Measurements from ENCODE around the gene KRT13.

KRT13 gene

DNA sequence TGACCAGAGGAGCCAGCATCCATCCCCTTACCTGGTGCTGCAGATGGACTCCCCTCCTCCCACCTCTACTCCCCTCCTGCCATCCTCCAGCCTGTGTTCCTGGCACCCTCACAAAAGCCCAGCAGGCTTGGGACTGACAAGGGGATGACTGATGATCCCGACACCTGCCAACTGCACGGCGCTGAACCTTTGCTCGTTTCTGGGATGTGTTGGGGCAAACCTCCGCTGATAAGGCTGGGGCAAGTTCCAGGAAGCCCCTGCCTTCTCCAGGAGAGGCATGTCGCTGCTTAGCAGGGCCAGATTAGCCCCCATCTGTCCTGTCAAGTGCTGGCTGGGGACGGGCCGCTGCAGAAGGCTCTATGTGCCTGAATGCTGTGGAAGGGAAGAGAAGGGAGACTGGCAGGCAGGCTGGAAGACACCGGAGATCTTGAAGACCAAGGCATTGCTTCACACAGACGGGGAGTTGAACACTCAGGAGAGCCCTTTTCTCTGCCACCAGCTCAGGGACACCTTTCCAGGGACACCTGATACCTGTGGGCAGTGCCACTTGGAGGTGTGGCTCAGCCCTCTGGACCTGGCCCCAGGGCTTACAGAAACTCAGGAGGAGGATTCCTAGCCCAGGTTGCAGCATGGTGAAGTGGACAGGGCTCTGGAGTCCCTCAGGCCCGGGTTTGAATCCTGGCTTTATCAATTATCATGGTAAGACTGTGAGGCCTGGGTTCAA lies 14.3 kb upstream of the KRT13 start:
- DNase-seq (ENCODE audit: low read depth), result no peak

DNA sequence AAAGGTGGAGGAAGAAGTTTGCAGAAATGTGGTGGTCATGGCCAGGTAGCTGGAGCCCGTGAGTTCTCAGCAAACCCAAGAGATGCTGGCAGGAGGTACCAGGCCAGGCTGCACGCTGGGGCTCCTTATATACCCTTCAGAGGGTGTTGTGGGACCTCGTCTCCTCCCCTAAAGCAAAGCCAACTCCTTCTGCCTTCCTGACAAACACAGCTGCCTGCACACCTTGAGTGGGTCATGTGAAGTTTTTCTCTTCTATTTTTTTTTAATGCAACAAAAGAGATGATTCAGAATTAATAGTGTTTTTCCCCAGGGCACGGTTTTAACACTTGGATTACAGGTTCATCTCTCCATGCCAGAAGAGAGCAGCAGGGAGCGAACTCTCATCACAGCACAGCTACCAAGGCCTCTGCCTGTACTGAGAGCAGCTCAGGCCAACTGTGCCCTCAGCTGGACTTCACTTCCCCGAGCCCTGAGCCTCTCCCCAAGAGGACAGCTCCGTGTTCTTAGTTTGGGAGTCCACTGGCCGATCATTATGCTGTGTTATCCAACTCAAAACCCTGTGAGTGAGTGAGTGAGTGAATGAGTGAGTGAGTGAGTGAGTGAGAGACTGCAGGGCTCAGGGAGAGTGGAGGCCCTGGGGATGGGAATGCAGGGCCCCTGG lies 13.5 kb upstream of the KRT13 start, which contains the start of gene KRT15:
Gene KRT15 (minus strand): TSS at position 102 of the 661 bp plus-strand sequence. CDS start 63 bp downstream, at position 39.
- DNase-seq (ENCODE audit: low read depth), result no peak

DNA sequence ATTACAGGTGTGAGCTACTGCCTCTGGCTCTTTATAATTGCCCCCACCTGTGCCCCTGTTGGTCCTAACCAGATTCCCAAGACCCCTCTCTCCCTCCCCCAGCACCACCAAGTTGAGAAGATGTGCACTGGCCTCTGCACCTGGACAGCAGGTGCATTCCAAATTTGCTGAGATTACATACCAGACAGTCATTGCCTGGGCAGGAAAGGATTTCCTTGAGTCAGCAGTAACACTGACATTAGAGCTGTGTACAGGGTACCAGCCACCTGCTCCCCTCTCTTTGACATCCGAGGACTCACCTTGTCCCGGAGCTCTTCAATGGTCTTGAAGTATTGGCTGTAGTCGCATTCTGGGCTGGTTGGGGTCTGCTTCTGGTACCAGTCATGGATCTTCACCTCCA lies 12.6 kb upstream of the KRT13 start:
- no peak for DNase-seq (ENCODE audit: low read depth)

DNA sequence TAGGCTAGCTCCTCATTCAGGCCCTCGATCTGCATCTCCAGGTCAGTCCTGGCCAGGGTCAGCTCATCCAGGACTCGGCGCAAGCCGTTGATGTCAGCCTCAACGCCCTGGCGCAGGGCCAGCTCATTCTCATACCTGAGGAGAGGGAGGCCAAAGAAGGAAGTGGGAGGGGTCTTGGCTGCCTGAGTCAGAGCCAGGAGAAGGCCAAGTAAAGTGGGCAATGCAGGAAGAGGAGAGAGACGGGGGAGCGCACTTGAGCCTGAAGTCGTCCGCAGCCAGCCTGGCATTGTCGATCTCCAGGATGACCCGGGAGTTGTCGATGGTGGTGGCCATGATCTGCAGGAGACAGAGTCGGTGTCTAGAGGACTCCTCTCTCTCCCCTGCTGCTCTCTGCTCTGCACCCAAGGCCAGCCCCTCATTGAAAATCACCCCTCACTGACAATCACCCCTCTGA lies 11.4 kb upstream of the KRT13 start:
- no peak for DNase-seq (ENCODE audit: low read depth)

DNA sequence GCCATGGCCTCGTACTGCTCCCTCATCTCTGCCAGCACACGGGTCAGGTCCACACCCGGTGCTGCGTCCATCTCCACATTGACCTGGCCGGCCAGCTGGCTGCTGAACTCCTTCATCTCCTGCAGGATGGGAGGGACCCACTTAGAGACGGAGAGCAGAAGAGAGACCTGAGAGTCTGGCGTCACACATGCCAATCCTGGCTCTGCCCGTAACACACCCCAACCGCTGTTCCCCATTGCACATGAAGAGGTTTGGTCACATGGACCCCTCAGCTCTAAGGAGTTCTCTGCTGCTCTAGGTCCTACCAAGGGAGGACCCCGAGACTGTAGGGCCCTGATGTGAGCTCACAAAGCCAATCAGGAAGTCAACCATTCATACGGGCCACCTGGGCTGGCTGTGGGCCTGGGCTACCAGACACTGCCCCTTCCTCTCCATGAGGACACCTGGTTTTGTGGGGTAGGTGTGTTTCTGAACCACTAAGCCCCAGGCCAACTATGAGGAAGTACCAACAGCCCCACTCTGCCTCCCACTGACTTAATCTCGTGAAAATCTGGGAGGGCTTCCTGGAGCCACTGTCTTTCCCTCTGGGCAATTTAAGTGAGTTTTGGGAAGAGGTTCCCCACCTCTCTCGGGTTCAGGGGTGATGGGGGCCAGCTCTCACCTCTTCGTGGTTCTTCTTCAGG lies 10.9 kb upstream of the KRT13 start:
- DNase-seq (ENCODE audit: low read depth), result no peak

DNA sequence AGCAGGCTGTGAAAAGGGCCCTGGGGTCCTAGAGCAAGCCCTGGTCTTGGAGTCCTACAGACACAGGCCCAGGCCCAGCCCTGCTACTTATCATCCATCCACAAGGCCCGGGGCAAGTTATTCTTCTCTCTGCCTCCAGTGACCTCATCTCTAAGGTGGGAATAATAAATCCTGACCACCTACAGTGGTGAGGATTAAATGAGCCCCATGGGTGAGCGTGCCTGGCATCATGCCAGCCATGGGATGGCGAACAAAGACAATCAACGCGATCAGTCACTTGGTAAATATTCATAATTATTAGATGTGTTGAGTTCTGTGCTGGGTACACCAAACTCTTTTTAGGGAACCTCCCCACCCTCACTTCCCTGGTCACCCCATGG lies 7.7 kb upstream of the KRT13 start:
- DNase-seq (ENCODE audit: low read depth), result no peak

DNA sequence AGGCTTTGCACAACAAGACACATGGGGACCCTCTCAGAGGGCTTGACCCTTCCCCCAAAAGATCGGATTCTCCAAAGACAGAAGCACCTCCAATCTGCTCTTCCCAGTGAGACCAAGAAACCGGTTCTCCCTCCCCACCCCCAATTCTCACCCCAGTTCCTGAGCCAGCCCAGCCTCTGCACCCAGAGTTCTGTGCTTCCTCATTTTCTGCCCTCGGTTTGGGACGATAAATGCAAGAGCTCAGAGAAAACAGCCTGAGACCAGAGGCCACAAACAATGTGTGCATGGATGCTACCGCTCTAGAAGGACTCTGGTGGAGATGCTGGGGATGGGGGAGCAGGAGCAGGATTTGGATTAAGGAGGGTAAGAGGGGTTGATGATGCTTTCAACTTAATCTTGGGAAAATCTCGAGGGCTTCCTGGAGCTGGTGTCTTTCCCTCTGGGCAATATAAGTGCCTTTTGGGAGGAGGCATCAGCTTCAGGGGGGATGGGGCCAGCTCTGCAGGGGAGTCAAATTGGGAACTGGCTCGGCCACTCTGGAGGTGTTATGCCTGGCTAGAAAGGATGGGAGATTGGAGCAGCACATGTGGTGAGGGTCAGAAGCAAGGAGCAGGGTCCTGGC lies 7.2 kb upstream of the KRT13 start:
- no peak for DNase-seq (ENCODE audit: low read depth)

DNA sequence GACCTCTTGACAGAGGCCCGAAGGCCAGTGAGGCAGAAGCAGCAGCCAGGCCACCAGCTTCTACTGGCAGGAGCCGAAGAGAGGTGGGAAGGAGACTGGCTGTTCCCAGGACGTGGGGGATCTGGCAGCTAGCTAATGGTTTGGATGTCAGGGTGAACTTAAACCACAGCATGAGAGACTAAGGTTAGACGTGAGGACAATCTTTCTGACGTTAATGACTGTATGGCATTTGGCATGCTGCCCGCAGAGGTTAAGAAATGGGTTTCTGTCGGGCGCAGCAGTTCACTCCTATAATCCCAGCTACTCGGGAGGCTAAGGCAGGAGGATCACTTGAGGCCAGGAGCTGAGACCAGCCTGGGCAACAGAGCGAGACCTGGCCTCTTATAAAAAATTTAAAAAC lies 6.3 kb upstream of the KRT13 start:
- DNase-seq (ENCODE audit: low read depth), result no peak

DNA sequence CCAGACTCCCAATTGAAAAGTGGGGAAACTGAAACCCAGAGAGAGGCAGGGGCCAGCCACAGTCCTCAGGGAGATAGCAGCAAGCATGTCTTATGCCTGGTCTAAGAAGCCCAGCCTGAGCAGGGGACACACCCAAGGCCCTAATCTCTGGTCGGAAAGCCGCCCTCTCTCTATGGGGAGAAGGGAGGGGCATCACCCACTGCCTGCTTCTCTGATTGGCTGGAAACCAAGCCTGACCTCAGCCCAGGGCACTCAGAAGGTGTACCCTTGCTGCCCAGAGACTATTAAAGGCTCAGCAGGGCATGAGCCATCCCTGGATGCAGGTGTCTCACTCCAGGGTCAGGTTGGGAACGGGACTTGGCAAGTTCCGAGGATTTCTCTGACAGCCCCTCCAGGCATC lies 5.7 kb upstream of the KRT13 start:
- no peak for DNase-seq (ENCODE audit: low read depth)

DNA sequence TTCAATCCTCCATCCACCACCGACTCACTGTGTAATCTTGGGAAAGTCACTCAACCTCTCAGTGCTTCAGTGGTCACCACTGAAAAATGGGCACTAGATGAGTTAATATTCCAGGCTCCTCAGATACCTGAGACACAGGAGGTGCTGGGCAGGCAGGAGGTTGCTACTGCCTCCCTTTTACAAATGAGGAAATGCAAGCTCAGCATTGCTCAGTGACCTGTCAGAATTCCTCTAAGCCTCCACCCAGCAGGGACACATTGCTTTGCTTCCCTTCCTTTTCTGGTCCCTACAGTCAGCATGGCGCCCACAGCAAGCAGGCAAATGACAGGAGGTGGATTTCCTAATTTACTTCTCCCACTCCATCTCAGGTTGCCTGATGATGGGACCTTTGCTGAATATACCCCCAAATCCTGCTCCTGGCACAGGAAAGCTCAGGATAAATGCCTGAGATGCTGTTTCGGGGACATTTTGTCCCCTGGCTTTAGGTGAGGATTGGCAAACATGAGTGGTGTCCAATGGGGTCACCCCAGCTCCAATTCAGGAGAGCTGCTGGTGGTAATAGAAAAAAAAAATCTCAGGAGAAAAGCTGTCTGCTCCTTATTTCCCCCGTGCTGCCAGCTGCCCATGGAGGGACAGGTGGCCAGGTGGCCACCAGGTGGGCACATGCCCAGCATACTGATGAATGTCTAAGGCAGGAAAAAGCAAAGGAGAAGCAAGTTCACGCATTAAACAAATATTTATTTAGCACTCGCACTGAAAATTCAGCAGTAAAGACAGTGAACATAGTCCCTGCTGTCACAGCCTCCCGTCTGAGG lies 5.0 kb upstream of the KRT13 start:
- DNase-seq (ENCODE audit: low read depth), result no peak

DNA sequence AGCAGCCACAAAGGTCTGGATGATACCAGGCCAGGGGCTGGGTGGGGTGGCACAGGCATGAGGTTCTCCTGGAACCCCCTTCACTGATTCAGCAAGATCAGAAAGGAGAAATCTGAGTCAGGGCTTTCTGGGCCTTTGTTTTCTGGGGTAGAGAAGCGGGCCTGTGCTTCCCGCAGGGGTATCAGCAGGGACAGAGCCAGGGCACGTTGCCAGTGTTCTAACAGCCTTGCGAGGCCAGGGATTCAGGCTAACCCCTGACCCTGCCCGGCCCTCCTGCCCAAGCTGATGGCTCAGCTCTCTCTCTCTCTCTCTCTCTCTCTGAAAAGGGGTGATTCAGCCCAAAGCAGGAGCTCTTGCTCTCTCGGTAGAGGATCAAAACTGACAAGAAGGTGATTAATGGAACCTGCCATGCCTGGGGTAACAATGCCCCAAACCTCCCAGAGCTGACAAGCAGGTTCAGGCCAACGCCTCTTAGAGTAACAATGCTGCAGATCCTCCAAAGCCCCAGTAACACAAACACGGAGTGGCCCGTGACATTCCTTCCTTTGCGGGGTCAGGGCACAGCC lies 2.0 kb upstream of the KRT13 start:
- no peak for DNase-seq (ENCODE audit: low read depth)

DNA sequence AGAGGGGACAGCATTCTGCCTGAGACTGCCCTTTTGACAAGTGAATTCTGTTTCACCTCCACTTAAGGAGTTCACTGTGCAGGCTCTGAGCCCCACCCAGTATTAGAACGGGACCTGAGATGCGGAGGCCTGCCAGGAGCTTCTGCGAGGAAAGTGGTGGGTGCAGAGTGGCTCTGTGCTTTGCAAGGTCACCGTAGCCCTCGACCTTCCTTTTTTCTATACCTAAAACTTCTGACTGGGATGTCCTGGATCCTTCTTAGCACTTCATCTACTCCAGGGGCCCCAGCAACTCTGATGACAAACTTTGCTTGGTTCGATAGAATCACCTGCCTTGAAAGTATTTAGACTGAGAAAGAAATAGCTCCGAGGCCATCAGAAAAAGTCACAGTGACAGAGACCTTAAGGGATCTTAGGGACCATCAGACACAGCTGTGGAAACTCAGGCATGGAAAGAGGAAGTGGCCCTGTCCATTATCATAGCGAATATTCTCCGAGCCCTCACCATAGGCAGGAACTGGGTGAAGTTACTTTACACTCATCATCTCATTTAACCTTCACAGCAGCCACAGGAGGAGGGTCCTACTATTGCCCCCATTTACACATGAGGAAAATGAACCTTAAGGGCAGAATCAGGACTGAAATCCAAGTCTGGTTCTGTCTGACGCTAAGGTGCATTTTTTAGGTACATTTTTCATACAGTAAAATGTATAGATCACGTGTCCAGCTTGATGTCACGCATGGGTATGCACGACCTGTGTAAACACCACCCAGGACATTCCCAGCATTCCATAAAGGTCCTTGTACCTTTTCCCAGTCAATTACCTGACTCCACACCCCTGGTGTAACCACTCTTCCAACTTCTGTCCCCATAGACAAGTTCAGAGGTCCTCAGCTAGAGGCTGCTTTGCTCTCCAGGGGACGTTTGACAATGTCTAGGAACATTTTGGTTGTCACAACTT lies 676 bp upstream of the KRT13 start:
- no peak for DNase-seq (ENCODE audit: low read depth)

DNA sequence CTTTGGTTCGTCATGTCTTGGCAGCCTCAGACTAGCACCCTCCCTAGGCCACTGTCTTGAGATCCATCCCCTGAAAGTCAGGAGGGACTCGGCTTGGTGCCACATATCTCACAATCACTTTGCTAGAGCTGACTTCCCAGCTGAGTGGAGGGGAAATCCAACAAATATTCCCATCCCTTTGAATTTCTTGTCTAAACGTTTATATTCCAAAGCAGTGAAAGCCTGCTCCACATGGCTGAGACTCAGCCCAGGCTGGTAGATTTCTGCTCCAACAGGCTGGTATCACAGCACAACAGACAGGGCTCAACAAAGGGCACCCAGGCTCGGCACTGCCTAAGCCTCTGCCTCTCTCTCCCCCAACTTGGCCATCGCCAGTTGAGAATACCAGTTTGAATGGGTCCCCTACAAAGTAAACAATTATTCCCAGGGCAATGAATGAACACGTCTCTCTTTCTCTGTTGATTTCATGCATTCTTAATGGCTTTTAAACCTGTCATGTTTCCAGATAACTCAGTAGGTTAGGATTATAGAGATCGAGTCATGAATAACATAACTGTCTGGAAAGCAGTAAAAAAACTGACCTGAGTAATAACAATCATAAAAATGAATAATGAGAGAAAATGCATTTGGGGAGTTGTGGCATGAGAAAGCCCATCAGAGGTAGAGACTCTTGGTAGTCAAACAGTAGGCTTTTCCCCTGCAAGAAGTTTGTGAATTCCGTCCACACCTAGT lies 1.0 kb downstream of the KRT13 start:
- DNase-seq (ENCODE audit: low read depth), result no peak

DNA sequence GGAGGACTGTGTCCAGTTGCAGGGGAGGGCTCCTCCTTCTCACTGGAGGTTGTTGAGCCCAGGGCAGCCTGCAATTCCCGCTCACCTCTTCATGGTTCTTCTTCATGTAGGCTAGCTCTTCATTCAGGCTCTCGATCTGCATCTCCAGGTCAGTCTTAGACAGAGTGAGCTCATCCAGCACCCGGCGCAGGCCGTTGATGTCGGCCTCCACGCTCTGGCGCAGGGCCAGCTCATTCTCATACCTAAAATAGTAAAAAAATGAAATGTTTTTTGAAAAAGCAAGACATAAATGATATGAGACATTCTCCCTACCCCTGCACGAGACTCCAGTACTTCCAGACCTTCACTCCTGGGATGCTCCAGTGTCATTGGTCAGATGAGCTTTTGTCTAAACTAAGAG lies 2.2 kb downstream of the KRT13 start:
- no peak for DNase-seq (ENCODE audit: low read depth)

DNA sequence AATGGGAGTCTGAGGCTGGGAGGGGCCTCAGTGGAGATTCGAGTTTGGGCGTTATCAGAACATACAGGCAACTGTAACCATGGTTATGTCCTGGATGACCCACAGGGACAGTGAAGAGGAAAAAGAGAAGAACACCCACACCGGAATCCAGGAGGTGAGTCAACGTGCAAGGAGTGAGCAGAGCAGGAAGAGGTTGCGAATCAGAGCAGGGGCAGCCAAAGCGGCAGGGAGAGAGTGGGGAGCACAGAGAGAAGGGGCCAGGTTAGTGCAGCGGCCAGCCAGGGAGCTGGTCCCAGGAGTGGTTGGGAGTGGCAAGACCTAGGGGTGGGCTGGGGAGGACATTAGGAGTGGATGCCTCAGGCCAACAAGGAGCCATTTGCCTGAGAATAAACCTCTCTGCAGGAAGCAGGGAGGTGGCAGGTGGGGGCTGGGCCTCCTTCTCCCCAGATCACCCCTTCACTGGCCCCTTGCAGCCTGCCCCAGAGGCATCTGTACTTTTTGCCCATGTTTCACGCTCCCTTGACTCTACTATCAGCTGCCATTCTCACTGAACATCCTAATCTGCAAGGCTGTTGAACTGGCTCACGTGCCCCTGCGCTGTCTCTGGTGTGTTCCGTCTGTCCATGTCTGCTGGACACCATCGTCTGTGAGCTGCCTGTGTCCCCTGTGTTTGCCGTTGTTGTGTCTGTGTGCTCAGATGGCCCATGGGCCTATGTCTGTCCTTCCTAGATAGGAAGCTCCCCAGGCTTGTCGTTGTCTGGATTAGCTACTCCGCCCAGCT lies 5.1 kb downstream of the KRT13 start:
- DNase-seq (ENCODE audit: low read depth), result peak; percentile 27

DNA sequence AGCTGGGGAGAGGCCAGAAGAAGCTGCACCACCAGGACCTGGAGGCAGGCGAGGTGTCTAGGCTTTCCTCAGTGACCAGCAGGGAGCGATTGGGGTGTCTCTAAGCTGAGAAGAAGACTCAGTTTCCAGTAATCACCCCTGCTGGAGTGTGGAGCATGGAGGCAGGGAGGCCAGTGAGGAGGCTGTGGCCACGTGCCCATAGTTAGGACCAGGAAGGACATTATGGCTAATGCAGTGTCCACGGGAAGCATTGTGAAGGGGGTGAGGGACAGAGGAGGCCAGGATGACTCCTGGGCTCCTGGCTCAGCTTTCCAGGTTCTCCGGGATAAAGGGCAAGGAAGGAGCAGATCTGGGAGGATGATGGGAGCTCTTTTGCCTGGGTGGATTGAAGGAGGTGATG lies 5.7 kb downstream of the KRT13 start:
- DNase-seq (ENCODE audit: low read depth), result no peak

DNA sequence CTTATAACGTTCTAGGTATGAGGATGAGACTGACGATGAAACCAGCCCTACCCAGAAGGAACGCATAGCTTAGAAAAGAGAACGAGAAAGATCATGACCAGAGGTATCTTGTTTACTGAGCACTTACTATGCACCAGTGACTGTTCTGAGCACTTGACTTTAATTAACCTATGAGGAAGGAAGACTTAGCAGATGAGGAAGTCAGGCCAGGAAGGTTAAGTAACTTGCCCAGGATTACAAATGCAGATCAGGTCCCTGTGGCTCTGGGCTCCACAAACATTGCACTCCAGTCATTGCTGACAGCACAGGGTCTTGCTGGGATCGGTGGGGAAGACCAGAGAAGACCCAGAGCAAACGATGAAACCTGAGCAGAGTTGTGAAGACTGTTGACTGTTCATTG lies 7.1 kb downstream of the KRT13 start:
- no peak for DNase-seq (ENCODE audit: low read depth)

DNA sequence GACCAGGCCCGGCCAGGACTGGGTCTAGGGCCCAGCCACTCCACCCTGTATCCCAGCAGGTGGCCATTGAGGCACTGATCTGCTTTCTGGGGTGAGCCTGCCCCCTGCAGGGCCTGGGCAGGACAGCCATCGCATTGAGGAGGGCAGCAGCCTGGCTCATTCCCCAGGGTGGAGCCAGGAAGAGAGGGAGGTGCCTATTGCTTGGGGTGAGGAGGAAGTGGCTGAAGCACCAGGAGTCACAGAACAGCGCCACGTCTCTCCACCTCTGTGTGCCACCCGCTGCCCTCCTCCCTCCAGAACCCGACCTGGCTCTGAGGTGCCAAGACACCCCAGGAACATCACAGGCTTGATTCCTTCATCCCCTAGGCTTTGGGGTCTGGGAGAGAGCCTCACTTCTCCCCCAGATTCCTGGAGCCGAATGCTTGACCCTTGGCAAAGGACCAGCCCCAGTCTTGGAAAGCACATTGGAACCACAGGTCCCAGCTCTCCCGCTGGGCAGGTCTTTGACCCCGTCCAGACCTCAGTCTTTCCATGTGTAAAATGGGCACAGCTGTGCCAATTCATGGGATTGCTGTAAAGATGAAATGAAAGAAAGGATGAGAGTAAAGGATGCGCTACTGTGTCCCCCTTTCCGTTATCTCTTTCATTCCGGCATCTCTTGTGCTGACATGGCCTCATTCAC lies 8.5 kb downstream of the KRT13 start:
- peak; percentile 52 for DNase-seq (ENCODE audit: low read depth)
